SIG-M5 (cell line): Measurements from ENCODE around the gene TTC21B.
"Not testable (repeated sequence)": the region's sequence is repeated elsewhere in the genome, so short reads cannot be mapped to it uniquely, and the experiment has no call there.

Source experiments
- DNase-seq: peaks from one replicate; lab custom pipeline; 2025; lab: John Stamatoyannopoulos, UW

The TTC21B gene

DNA sequence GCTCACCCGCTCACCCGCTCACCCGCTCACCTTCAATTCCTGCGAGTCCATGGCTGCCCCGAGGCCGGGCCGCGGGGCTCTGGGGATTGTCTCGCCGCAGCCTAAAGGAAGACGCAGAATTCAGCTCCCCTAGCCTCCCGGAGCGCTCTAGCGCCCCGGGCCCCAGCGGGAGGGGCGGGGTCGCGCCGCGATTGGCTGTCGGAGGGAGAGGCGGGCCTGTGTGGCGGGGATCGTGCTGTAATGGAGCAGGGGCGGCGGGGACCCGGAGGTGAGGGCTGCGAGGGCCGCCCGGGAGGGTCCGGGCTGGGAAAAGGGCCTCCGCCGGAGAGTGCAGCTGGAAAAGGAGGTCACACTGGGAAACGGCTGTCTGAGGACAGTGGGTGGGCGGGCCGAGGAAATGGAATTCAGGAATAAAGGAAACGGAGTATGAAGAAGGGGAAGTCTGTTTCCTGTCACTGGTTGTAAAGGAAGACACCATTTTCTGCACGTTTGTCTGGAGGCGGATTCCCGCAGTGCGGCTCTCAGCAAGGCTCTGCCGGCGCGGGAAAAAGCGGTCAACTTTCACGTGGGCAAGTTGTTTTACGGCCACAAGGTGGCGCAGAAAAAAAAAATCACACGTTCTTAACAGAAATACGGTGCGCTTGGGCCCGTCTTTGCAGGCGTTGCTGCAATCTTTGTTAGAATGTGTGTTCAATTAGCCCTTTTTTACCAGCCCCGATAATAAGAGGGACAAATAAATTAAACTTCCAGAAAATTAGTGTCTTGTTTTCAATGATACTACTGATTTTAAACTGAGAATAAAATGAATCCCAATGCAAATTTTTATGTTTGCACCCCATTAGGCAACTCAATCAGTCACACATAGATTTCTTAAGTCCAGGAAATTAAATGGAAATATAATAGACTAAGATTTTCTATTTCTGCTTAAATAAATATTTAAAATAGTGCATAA lies at the start of gene TTC21B:
Gene TTC21B (minus strand): TSS at position 122 of the 952 bp plus-strand sequence. CDS start 71 bp downstream, at position 51.
- peak; percentile 79 for DNase-seq

DNA sequence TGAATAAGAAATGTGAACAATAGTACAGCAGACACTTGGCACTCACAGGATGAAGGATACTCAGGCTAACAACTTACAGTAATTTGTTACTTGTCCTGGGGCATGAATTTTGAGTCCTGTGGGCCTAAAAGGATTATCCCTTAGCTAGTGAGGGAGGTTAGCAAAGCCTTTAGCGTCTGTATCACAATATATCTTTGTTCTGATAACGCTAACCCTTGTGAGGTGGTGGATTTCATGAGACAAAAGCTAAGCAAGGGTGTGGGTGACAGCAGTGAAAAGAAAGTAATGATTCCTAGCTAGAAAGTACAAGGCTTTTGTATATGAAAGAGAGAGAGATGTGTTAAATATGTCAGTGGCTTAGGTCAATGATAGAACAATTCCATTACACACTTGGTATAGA lies 46.8 kb upstream of the TTC21B start:
- DNase-seq = no peak

DNA sequence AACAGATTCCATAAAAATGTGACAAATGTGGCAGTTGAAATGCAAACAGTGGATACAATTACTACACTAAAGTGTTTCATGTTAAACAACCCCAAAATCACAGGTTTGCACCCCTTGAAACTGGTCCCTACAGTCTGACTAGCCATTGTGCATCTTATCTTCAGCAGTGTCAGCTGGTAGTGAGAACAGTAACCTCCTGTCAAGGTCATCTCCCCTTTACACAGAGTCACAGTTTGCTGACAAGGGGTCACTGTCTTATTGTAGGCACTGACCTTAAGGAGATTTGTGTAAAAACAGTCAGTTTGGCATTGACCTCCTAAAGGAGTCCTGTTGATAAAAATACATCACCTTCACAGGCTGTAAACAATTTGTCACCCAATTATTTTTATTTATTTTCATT lies 37.3 kb upstream of the TTC21B start:
- no peak for DNase-seq

DNA sequence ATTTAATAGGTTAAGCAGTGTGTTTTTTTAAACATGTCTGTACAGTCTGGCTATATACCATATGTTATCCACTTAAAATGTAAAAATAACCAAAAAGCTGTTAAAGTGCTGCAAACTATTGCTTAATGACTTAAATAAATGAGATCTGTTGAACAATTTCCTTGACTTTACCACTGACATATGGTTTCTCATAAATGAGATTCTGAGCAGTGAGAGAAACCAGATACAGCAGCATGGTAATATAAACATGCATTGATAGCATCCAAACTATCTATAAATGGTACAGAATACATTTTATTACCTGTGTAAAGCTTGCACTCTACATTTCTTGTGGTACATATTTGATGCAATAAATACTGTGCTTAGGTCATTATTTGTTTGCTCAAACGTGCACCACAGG lies 36.3 kb upstream of the TTC21B start:
- DNase-seq = no peak

DNA sequence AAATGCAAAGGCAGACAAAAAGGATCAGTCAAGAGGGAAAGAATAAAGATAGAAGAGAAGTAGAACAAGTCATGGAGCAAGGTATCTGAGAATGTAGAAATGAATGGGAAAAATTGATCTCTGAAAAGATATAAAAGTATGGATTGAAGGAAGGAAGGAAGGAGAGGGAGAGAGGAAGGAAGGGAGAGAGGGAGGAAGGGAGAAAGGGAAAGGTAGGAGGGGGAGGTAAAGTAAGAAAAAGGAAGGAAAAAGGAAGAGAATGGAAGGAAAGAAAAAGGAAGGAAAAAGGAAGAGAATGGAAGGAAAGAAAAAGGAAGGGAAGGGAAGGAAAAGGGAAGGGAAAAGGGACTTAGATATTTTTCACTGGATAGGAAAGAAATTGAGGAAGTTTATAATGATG lies 31.5 kb upstream of the TTC21B start:
- DNase-seq = no peak

DNA sequence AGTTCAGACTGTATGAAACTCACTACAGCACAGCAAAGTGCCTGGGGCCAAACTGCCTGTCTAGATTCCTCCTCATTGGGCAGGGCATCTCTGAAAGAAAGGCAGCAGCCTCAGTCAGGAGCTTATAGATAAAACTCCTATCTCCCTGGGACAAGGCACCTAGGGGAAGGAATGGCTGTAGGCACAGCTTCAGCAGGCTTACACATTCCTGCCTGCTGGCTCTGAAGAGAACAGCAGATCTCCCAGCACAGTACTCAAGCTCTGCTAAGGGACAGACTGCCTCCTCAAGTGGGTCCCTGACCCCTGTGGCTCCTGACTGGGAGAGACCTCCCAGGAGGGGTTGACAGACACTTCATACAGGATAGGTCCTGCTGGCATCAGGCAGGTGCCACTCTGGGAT lies 18.6 kb upstream of the TTC21B start:
- DNase-seq = not testable (repeated sequence)

DNA sequence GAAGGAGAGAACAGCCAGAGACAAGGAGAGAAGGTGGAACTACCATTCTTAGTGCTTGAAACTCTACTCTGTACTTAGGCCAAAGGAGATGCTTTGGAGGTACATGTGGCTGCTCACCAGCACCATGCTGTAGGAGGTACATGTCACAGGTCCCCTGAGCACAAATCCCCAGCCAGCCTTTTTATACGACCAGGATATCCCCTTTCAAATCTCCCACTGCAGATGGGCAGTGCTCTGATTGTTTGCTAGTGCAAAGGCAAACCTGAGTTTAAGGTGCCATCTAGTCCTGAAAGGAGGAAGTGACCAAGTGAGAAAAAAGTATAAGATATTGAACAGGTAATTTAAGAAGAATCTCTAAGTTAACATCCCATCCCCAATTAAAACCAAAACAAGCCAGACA lies 17.1 kb upstream of the TTC21B start:
- DNase-seq = no peak

DNA sequence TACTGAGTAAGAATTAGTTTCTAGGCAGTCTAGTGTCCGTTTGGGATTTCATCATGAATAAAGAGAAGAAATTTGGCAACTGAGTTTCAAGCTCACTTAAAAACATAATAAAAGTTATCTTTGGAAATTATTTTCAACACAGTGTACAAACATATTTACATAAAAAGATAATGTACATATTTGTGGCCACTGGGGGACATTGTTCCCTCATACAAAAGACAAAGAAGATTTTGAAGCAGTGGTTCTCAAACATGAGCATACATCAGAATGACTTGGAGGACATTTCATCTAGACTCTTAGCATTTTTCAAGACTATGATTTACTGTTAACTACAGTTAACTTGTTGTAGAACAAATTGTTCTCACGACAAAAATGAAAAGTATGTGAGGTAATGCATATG lies 15.7 kb upstream of the TTC21B start:
- no peak for DNase-seq

DNA sequence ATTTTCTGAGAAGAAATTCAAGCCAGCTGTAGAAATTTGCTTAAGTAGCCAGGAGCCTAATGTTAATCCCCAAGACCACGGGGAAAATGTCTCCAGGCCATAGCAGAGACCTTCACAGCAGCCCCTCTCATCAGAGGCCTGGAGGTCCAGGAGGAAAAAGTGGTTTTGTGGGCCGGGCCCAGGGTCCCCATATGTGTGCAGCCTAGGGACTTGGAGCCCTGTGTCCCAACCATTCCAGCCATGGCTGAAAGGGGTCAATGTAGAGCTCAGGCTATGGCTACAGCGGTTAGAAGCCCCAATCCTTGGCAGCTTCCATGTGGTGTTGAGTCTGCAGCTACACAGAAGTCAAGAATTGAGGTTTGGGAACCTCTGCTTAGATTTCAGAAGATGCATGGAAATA lies 14.2 kb upstream of the TTC21B start:
- no peak for DNase-seq

DNA sequence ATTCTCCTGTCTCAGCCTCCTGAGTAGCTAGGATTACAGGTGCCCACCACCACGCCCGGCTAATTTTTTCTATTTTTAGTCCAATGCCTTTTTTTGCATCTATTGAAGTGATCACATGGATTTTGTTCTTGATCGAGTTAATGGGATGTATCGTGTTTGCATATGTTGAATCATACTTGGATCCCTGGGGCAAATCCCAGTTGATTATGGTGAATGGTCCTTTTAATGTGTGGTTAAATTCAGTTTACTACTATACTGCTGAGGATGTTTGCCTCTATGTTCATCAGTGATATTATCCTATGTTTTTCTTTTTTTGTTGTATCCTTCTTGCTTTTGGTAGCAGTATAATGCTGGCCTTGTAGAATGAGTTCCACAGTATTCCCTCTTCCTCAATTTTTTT lies 8.2 kb upstream of the TTC21B start:
- no peak for DNase-seq

DNA sequence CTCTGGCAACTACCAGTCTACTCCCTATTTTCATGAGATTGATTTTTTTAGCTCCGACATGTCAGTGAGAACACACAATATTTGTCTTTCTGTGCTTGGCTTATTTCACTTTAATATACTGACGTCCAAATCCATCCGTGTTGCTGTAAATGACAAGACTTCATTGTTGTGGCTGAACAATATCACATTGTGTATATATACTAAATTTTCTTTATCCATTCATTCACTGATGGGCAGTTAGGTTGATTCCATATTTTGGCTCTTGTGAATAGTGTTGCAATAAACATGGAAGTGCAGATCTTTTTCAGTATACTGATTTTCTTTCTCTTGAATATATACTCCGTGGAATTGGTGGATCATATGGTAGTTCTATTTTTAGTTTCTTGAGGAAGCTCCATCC lies 5.8 kb upstream of the TTC21B start:
- no peak for DNase-seq

DNA sequence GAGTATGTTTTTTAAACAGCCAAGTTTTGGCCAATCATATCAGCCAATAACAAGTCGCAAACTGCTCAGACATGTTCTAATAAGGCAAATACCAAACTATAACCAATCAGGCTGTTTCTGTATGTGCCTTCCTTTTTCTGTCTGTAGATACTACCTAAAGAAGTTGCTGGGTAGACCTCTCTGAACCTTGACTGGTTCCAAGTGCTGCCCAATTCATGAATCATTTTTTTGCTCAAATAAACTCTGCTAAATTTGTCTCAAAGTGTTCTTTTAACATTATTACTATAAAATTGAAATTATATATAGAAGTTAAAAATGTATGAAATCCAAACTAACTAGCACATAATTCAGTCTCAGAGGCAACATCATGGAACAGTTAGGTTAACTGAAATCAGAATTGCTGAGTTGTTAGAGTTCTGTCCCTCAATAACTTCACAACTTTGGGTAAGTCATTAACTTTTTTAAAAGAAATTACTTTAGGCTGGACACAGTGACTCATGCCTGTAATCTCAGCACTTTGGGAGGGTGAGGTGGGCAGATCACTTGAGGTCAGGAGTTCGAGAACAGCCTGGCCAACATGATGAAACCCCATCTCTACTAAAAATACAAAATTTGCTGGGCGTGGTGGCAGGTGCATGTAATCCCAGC lies 4.9 kb upstream of the TTC21B start:
- DNase-seq = no peak

DNA sequence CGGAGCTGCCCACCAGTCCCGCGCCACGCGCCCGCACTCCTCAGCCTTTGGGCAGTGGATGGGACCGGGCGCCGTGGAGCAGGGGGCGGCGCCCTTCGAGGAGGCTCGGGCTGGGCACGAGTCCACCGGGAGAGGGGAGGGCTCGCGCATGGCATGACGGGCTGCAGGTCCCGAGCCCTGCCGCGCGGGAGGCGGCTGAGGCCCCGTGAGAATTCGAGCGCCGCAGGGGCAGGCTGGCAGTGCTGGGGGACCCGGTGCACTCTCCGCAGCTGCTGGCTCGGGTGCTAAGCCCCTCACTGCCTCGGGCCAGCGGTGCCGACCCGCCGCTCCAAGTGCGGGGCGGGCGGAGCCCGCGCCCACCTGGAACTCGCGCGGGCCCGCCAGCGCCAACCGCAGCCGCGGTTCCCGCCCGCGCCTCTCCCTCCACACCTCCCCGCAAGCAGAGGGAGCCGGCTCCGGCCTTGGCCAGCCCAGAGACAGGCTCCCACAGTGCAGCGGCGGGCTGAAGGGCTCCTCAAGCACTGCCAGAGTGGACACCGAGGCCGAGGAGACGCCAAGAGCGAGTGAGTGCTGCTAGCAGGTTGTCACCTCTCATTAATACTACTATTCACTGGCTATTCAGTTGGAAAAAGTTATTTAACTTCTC lies 3.6 kb upstream of the TTC21B start:
- no peak for DNase-seq

DNA sequence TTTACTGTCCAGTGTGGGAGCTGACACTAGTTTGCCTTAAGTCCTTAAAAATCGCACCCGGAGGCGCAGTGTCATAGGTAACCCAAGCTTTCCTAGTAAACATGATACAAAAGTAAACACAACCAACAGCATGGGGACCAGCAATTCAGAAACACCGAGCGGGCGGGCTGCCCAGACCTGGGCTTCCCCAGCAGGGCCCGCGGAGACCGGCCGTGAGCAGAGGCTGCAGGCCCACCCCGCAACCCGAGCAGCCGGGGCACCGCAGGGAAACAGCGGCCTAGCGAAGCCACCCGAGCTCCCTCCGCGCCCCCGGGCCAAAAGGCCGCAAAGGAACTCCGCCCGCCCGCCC lies 296 bp downstream of the TTC21B start:
- no peak for DNase-seq

DNA sequence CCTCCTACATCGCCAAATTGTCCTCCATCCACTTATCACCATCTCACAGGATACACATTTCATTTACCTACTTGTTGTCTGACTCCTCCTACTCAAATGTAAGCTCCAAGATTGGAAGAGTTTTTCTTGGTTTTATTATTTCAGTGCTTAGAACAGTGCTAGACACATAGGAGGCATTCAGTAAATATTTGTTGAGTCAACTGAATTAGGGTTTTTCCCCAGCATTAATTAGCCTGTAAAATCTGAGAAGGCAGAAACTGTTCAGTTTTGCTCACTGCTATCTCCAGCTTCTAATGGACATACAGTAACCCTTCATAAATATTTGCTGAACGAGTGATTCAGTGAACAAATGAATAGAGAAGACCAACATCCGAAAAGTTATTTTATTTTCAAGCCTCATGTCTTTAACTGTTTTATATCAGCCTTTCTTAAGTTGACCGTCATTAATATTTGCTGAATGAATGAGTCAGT lies 800 bp downstream of the TTC21B start:
- no peak for DNase-seq

DNA sequence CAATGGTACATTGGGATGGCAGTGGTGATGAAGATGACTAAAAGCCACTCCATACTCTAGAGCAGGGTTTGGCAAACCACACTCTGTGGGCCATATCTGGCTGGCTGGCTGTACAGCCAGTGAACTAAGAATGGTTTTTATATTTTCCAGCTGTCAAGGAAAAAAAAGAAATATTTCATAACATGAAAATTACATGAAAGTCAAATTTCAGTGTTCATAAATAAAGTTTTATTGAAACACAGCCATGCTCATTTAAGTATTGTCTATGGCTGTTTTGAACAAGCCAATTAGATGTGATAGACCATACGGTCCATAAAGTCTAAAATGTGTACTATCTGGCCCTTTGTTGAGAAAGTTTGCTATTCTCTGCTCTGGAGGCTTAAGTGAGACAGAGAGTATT lies 1.5 kb downstream of the TTC21B start:
- no peak for DNase-seq

DNA sequence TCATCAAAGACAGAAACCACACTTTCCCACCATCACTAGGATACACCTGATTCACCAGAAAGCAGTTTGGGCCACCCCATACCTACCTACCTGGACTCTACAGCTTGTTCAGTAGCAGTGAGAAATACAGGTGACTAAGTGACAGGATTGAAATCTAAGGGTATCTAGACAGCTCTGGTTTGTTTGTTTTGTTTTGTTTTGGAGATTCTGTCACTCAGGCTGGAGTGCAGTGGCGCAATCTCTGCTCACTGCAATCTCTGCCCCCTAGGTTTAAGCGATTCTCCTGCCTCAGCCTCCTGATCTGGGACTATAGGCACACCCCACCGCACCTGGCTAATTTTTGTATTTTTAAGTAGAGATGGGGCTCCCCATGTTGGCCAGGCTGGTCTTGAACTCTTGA lies 3.1 kb downstream of the TTC21B start:
- DNase-seq = no peak

DNA sequence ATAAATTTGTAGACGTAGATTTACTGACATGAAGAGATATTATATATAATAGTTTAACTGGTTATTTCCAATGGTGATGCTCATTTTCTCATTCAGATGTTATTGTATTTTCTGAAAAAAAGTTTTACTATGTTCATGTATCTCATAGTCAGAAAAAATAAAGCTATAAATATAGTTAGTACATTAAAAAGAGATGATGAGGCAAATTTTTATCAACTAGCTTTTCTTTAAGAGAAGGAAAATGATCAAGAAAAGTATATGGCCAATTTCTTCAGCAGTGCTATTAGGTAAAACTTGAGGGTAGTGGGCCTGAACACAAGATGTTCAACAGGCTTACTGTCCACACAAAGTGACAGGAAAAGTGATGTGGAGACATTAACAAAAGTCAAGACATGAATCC lies 11.7 kb downstream of the TTC21B start:
- DNase-seq = no peak

DNA sequence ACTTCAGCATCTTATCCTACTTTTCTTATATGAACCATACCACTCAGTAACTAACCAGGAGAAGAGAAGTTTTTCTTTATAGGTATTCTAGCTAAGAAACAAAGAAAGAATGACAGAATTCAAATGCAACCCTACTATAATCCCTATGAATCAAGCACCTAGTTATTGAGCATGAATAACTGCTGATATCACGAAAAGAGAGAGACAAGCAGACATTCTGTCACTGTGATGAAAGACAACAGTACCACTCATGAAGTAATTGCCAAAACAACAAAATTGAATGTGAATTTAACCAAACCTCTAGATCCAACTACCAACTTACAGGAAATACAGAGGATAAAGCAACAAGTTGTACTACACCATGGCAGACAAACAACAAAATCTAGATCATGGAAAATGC lies 15.3 kb downstream of the TTC21B start:
- no peak for DNase-seq

DNA sequence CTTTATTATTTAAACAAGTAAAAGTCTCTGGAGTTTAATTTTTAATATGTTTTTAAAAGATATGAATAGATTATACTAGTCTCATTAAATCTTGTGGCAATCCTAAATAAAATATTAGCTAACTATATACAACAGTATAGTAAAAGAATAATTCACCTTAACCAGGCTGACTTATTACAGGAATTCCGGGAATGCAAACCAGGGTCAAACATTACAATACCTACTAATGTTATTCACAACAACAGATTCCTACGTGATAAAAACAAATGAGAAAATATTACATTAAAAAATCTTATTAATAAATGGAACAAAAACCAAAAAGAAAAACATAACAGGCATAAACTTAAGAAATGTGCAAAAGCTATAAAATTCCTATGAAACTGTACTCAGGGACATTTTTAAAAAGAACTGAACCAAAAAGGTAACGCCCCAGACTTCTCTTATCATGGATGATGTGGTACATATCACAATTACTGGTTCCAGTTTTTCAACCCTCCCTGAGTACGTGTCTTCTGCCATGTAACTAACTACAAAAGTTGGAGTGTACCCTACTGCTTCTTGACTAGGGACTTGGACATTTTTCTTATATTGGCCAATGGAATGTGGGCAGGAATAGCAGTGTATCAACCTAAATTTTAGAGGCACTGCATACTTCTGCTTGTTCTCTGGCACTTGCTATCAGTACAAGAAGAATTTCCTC lies 20.2 kb downstream of the TTC21B start:
- no peak for DNase-seq

DNA sequence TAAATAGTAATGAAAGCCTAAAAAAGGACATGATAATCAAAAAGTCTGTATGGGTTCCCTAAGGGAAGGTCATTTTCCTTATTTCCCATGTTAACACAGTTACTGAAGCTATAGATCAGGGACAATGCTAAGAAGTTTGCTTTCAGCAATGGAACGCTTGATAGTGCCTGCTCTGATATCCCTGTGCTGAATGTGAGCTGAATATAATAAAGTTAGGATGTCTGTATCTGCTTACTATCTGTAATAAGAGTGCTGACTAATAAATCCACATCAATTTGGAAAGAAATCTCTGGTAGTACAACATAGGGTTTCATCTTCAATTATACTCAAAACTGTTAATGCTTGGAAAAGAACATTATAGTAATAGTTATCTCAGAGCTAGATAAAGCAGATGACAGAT lies 25.8 kb downstream of the TTC21B start:
- no peak for DNase-seq

DNA sequence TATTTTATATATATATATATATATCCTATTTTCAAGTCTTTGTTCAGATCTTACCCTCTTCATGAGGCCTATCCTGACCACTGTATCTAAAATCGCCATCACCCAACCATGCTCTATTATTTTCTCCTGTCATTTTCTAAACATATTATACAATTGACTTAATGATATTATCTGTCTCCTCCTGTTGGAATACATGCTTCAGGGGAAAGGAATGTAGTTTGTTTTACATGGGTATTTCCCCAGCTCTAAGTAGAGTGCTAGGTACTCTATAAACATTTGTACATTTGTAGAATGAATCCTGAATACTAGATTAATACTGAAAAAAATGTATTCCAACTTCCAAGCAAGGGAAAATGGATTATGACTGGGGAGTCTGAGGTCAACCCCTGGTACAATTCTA lies 26.2 kb downstream of the TTC21B start:
- no peak for DNase-seq
